SK-MEL-5 (cell line): ENCODE results near the gene FBXO8. TPM values are rescaled to one million over a fixed set of nuclear protein-coding genes. Genes with fewer than 3 reads are reported as not detected.

Experiments used
- DNase-seq: peaks from one replicate; pipeline ENCODE4 v3.0.0-alpha.2; 2016; ENCODE audit warnings: low read depth, low spot score
- in situ Hi-C: cut with HindIII; loops from 2 replicates; pipeline ENCODE4 v1.10.0; 2016; ENCODE audit warnings: low sequenced_read_pairs, high pct_unique_total_duplicates, low pct_unique_long_range_greater_than_20kb
- total RNA-seq: library from RNA; depleted of rRNA; stranded (reverse); fragments of >200 nt; shearing (Covaris generic); gene quantifications from 2 replicates; pipeline ENCODE4 v1.2.3, GENCODE V29; 2014

FBXO8 gene
- total RNA-seq, 1 experiment from 2014 or later = 35.2 TPM

DNA sequence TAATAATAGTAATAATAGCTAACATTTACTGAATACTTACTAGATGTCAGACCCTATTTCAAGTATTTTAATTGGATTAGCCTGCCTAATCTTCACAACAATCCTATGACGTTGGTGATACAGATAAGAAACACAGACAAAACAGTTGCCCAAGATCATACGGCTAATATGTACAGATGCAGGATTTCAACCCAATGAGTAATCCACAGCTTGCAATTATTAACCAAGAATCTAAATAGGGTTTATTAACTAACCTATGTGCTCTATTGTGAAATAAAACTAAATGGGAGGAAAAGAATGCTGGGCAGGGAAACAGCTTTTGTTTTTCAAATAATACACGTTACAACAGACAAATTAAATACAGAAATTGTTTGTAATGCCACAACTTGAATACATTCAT lies 23.4 kb downstream of the FBXO8 start:
- DNase-seq = no peak
- in situ Hi-C loops = no loop called here

DNA sequence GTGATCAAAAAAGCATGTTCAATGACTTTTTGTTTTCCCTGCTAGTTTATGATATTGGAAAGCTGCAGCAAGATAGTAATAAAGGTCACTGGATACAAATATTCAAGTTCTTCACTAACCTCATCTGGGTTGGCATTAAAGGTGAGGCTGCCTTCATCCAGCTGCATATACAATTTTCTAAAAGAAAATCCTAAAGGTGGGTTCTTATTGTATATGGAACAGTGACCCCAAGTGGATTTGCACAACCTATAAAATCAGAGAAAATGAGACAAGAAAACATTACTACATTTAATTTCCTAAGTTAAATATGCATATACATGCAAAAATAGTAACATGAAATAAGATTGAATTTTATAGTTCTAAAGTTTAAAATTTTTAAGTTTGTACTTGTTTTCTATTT lies 23.9 kb downstream of the FBXO8 start:
- DNase-seq = no peak
- in situ Hi-C loops = no loop called here

DNA sequence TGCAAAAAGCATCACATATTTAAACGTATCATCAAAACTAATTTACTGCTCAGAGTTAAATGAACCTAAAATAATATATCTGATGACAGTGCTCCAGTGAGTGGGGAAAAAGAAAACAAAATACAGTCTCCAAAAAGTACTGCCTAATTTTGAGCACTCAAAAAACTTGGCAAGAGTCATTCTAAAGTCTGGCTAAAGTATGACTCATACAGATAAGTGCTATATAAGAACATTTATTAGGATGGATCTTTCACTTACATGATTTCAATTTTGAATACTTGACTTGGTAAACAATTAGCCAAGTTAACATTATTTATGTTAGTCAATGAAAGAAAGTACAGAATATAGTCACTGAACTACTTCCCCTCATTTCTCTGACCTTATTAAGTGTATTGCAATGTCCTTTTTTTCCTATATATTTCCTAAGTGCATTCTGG lies 27.2 kb downstream of the FBXO8 start:
- no peak for DNase-seq
- in situ Hi-C loops = no loop called here

DNA sequence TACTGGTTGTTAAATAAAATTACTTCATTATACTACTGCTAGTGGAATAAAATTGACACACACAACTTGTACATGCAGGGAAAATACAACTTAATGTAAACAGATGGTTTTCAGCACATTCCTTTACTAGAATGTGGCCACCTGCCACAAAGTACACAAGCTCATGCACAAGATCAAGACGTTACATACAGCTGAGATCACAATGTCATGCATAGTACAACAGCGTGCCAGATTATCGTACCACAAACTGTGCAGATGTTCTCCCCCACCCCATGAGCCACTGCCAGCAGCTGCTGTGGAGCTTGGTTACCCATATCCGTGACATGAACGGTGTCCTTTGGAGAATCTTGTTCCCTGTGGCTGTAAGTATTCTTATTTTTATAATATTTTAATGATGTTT lies 27.7 kb downstream of the FBXO8 start:
- in situ Hi-C loops = no loop called here
- no peak for DNase-seq

DNA sequence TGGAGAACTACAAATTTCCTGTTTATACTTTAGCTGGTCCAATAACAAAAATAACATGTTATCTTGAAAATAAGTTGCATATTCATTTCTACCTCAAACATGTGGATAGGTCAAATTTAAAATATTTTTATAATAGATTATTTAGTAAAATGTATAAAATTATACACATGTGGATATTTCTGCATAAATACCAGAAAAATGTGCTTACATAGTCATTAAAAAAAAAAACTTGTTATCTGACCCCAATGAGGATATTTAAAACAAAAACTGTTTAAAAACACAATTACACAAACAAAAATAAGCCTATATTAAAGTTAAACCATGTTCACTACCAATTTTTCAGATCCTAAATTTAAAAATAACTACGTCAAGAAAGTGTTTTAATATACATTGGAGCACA lies 28.1 kb downstream of the FBXO8 start:
- DNase-seq = no peak
- in situ Hi-C loops = no loop called here

DNA sequence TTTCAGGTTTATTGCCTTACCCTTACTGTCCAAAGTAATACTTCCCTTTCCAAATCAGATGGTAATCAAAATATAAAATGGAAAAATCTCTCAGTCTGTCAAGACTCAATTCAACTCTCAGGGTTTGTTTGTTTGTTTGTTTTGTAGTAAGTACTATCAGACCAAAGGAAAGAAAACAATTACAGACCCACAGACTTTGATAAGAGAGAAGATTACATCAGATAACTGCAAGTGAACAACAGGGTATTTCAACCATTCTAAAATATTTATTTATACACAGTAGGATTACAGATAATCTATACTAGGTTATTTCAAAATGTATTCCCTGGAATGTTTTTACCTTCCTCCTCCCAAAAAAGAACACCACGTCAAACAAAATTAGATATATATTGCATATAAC lies 28.9 kb downstream of the FBXO8 start:
- DNase-seq = no peak
- in situ Hi-C loops = no loop called here

DNA sequence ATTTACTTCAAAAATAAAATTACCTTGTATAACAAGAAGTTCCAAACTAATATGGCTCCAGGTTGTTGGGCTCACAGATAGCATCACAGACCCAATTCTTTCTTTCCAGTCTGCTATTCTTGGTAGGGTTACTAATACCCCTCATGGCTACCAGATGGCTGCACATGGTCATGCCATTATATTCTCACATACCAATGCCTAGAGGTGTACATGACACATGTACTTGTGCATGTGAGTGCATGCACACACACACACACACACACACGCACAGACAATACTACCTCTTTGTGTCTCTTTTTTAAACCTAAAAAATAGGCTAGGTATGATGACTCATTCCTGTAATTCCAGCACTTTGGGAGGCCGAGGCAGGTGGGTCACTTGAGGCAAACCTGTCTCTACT lies 31.1 kb downstream of the FBXO8 start:
- in situ Hi-C loops = no loop called here

DNA sequence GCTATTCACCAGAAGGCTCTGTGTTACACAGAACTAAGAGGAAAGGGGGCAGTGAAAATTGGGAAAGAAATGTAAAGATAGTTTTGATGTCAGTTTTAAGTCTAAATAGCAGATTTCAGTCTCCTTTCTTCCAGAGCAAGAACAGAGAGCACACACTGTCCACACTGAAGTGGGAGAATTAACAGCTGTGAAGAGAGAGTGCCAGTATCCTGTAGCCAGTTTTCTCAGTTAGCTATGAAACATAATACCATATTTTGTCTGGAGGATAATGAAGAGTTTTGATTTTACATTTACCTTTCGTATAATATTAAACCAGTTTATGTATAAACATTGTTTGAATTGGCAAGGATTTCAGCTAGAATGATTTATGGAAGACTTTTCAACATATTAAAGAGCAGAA lies 35.1 kb downstream of the FBXO8 start:
- DNase-seq = no peak
- in situ Hi-C loops = no loop called here

More for the DNA sequence above, 31.1 kb downstream of the FBXO8 start:
- no peak for DNase-seq

DNA sequence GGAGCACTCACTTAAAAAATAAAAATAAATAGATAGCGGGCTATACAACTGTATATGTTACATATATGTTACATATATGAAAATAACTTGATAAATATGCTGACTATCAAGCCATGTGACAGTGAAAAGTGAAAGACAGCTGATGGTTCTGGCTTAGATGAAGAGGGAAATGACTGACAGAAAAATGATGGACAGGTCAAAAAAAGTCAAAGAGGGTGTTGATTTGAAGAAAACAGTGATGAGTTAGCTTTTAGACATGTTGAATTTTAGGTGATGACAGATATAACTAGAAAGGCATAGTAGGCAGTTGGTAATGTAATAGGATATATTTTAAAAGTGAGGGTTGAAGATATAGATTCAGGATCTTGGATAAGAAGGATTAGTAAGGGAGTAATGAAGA lies 37.8 kb downstream of the FBXO8 start:
- in situ Hi-C loops = no loop called here
- no peak for DNase-seq

DNA sequence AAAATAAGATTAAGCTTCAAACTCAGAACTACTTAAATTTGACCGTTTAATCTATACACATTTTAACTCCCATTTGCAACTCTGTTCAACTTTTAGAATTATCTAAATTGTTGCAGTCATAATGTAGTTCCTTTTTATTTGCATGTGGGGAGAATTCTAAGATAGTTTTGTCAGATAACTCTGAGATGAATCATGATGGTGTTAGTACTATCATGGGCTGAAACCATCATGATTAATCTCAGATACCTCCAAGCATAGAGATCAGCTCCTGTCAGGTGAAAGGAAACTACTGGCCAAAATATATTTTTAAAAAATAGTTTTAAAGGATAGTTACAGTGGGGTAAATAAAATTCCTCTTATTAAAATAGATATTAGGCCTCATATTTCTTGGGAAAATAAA lies 39.0 kb downstream of the FBXO8 start:
- in situ Hi-C loops = no loop called here

DNA sequence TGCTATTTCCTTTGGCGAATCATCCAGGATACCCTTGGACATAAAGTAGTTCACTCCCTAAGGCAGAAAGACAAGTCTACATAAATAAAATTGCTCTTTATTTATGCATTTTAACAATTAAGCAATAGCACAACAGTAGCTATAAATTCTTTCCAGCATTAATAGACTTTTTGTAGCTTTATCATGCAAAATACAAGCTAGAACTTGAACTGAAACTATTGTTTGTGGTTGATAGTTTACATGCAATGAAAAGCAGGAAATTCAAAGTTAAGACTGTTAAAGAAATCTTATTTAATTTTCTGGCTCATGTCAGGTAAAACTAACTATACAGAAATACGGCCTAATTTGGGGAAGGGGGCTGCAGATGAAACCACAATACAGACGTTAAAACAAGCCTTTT lies 42.3 kb downstream of the FBXO8 start:
- no peak for DNase-seq
- in situ Hi-C loops = no loop called here

More for the DNA sequence above, 39.0 kb downstream of the FBXO8 start:
- DNase-seq = no peak

DNA sequence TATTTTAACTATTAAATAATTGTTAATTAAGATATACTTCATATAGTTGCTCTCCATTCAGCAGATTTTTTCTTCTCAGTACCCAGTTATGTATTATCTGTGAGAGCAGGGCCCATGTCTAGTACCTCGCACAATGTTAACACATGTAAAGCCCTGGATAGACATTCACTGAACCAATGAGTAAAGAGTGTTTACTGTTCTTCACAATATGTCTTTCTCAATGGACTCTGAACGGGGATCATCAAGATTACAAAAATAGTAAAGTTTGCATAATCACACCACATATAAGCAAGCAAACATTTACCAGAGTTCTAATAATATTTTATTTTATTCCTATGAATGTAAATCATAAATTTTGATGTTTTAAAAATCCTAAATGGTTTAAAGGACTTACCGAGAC lies 47.1 kb downstream of the FBXO8 start:
- DNase-seq = no peak
- in situ Hi-C loops = no loop called here

DNA sequence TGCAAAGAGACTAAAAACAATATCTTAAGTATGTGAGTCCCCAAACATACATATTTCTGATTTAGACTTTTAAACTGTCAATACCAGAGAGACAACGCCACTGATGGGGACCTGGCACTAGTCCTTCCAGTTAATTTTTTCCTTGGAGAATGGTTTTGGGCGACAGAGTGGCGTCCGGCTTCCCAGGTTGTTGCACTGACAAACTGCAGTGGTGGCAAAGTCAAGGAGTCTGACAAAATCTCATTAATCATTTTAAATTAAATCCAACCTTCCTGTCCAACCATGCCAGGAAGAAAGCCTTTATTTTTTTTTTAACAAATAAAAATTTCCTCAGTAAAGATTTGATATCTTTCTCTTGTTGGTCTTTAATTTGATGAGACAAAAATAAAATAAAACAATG lies 52.8 kb downstream of the FBXO8 start:
- DNase-seq = no peak
- in situ Hi-C loops = no loop called here

DNA sequence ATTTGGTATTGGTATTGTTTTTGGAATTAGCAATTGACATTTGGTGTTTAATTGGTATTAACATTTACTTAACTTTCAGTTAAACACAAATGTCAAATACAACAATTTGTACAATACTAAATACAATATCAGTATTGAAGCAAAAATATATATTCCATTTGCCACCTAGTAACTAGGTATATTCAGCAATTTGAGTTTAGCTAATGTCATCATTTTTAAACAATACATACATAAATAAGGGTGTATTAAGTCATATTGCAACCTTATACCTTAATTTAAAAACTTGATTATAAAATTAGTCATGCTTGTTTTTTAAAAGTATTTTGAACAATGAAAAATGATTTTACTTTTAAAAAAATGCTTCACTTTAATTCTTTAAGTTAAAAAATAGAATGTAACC lies 53.3 kb downstream of the FBXO8 start:
- no peak for DNase-seq
- in situ Hi-C loops = no loop called here

DNA sequence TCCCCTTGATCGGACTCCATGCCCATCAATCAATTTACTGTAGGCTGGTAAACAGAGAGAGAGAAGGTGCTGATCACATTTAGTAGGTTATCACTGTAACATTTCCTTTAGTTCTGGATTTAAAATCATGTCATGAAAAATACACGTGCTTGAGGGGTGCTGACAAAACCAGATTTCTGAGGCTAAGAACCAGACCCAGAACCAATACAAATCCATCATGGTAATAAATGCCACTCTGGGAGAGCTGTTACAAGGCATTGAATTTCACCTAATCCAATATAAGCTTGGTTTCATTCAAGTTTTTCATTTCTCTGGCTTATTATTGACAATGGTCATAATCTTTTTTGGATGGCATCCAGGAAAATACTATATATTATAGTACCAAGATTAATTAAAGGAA lies 54.5 kb downstream of the FBXO8 start:
- in situ Hi-C loops = no loop called here
- no peak for DNase-seq

DNA sequence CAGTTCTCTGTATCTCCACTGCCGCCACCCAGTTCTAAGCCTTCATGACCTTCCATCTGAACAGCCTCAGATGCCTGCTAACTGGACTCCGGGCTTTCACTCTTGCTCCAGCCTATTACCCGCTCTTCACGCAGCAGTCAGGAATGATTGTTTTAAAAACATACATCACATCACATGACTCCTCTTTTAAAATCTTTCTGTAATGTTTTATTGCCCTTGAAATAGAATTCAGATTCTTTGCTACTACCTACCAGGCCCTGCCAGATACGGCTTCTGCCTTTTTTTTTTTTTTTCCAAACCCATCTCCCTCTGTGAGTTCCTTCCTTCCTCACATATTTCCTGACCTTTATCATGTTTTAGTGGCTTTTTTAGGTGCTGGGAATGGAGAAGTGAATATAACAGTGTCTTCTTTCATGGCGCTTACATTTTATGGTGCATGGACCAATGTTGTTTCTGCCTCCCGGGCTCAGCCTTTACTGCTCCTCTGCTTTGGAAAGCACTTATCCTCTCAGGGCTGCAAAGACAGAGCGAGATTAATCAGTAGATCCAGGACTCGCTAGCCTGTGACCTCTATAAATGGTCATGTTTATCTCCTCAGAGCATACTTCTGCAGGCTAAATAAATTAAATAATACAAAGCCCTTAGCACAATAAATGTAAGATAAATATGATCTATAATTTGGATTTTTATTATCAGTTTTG lies 58.0 kb downstream of the FBXO8 start:
- in situ Hi-C loops = no loop called here

DNA sequence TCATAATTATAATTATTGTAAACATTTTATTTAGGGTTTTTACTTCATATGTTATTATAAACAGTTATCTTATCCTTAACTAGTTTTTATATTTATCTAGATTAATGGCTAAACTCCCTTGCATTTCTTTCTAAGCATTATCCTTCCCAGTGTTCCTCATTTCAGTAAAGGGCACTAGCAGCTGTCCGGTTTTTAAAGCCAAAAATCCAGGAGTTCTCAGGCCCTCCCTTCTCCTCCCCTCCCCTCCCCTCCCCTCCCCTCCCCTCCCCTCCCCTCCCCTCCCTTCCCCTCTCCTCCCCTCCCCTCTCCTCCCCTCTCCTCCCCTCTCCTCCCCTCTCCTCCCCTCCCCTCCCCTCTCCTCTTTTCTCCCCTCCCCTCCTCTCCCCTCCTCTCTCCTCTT lies 58.9 kb downstream of the FBXO8 start:
- DNase-seq = no peak
- in situ Hi-C loops = no loop called here

More for the DNA sequence above, 58.0 kb downstream of the FBXO8 start:
- DNase-seq = peak; percentile 53

DNA sequence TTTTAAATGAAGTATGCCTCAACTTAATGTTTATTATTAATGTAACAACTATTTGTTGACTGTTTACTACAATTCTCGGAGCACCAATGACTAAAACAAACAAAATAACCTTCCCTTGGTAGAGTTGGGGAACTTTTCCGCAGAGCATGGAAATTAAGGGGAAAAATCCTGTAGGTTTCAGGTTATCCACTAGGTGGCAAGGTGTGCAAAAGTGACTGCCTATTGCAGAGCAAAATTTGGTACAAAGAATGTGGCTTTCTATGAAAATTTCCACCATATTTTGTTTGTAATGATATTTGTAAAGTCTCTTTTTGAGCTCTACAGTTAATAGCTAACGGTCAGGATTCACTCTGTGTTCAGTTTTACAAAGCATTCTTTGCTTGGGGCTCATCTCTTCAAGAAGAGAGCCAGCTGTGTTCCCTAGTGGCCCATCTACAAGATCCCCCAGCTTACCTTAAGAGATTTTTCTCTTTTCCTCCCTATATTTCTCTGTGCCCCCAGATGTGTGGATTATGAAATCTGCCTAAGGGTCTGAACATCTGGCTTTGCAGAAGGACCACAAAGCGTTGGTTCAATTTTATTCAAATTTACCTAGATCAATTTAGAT lies 61.1 kb downstream of the FBXO8 start:
- DNase-seq = peak; percentile 57
- in situ Hi-C loops = no loop called here

DNA sequence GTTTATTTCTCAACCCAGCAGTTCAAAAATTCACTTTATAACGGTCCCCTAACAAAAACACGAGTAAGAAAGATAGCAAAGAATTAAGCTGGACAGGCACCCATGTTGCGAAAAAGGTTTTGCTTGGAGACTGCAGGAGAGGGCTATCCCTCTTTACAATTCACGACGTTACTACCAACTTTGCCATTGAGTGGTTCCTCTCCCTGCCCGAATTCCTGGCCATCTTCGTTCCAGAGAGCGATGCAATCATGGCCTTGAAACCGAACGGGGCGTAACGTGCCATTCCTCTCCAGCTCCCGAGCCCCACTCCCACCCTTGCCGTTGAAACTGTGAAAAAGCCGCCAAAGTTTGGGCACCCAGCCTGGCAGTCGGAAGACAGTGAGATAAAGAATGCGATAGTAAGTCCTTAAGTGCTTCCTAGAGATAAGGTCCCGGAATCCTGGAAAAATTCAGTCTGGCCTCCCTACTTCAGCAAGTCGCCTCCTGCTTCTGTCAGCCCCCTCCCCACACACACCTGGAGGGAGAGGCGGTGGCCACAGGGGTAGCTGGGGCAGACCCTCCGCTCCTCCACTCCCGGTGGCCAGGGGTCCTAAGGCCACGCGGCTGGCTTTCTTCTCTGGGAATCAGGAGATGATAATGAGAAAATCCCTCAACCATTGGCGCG lies 65.2 kb downstream of the FBXO8 start:
- DNase-seq = no peak
- in situ Hi-C loops = no loop called here
